Activated CD4-positive, alpha-beta T cell treated with anti-CD3 and anti-CD28 coated beads for 24 hours (primary cell): Measurements from ENCODE around the gene HECTD1.
"Not testable (repeated sequence)": the region's sequence is repeated elsewhere in the genome, so short reads cannot be mapped to it uniquely, and the experiment has no call there.

Experiments
- DNase-seq, 2 donors: peaks; one replicate each; pipeline ENCODE4 v3.0.0-alpha.2; 2020; ENCODE audit warnings: low read depth in 2 of 2

HECTD1 gene

GRCh38 chr14:31207755-31208545 lies at the start of gene HECTD1:
TSS of gene HECTD1 (minus strand) at chr14:31207793. CDS start at chr14:31205936, 1,857 bp downstream.
- DNase-seq, result peak; percentile 79 to 87

GRCh38 chr14:31257244-31257553 lies 49.6 kb upstream of the HECTD1 start:
- DNase-seq, result no peak

GRCh38 chr14:31256534-31257243 lies 49.1 kb upstream of the HECTD1 start:
- no peak for DNase-seq

GRCh38 chr14:31255918-31256317 lies 48.3 kb upstream of the HECTD1 start:
- DNase-seq, result not testable (repeated sequence)

- DNase-seq, result no peak
Measured at GRCh38 chr14:31255286-31255685, 47.7 kb upstream of the HECTD1 start.

GRCh38 chr14:31253746-31254471 lies 46.3 kb upstream of the HECTD1 start:
- DNase-seq, result no peak

- no peak for DNase-seq
Measured at GRCh38 chr14:31252865-31253264, 45.3 kb upstream of the HECTD1 start.

- no peak for DNase-seq
Measured at GRCh38 chr14:31251028-31251958, 43.7 kb upstream of the HECTD1 start.

GRCh38 chr14:31244626-31245025 lies 37.0 kb upstream of the HECTD1 start:
- DNase-seq, result no peak

GRCh38 chr14:31243860-31244259 lies 36.3 kb upstream of the HECTD1 start:
- DNase-seq, result no peak

GRCh38 chr14:31242161-31242940 lies 34.8 kb upstream of the HECTD1 start:
- DNase-seq, result not testable (repeated sequence)

GRCh38 chr14:31241450-31242114 lies 34.0 kb upstream of the HECTD1 start:
- DNase-seq, result no peak

GRCh38 chr14:31239741-31240140 lies 32.1 kb upstream of the HECTD1 start:
- DNase-seq, result no peak

GRCh38 chr14:31235462-31235861 lies 27.9 kb upstream of the HECTD1 start:
- DNase-seq, result no peak

- DNase-seq, result no peak
Measured at GRCh38 chr14:31232081-31232480, 24.5 kb upstream of the HECTD1 start.

GRCh38 chr14:31231272-31231671 lies 23.7 kb upstream of the HECTD1 start:
- not testable (repeated sequence) for DNase-seq

- no peak for DNase-seq
Measured at GRCh38 chr14:31230573-31230958, 23.0 kb upstream of the HECTD1 start.

- DNase-seq, result no peak
Measured at GRCh38 chr14:31229638-31230572, 22.3 kb upstream of the HECTD1 start.

GRCh38 chr14:31229009-31229408 lies 21.4 kb upstream of the HECTD1 start:
- DNase-seq, result no peak
